ENCODE measurements around the gene LRRC51.

GRCh38 chr11:72123117-72123653 lies 42.5 kb downstream of the LRRC51 start:
- TF ChIP-seq CTCF (IDR thresholded peaks at IDR 0.05) (no peak), POLR2A (IDR thresholded peaks at IDR 0.05) (no peak), POLR2AphosphoS5 (IDR thresholded peaks at IDR 0.05) (no peak)

All from sigmoid colon (tissue), 4 donors.